Measurements from ENCODE around the gene LRRC32. TPM values are rescaled to one million over a fixed set of nuclear protein-coding genes. Genes with fewer than 3 reads are reported as not detected.
"Not testable (repeated sequence)": the region's sequence is repeated elsewhere in the genome, so short reads cannot be mapped to it uniquely, and the experiment has no call there.

Gene LRRC32
- total RNA-seq, 1 experiment from 2014 or later, result 0.05 TPM

DNA sequence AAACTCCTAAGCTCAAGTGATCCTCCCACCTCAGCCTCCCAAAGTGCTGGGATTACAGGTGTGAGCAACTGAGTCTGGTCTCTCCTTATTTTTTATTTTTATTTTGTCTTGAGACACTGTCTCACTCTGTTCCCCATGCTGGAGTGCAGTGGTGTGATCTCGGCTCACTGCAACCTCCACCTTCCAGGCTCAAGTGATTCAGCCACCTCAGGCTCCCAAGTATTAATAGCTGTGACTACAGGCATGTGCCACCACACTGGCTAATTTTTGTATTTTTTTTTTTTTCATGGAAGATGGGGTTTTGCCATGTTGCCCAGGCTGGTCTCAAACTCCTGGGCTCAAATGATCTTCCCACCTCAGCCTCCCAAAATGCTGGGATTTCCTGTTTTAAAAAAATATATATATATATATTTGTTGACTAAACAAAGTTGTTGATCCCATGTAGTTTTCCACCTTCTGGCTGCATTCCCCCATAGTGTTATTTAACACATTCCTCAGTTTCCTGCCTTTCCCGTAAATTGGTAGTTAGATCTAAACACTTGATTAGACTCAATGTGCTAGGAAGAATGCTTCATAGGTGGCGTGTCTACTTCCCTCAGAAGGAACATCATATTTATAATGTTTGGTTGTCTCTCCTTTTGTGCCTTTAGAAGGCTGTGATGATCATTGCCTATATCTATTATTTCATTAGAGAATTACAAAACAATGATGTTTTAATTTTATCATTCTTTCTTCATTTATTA lies 38.8 kb downstream of the LRRC32 start:
- DNase-seq (ENCODE audit: extremely low read depth, low read depth), result no peak

GRCh38 chr11:76630600-76631281 lies 39.8 kb downstream of the LRRC32 start:
- no peak for DNase-seq (ENCODE audit: extremely low read depth, low read depth)

DNA sequence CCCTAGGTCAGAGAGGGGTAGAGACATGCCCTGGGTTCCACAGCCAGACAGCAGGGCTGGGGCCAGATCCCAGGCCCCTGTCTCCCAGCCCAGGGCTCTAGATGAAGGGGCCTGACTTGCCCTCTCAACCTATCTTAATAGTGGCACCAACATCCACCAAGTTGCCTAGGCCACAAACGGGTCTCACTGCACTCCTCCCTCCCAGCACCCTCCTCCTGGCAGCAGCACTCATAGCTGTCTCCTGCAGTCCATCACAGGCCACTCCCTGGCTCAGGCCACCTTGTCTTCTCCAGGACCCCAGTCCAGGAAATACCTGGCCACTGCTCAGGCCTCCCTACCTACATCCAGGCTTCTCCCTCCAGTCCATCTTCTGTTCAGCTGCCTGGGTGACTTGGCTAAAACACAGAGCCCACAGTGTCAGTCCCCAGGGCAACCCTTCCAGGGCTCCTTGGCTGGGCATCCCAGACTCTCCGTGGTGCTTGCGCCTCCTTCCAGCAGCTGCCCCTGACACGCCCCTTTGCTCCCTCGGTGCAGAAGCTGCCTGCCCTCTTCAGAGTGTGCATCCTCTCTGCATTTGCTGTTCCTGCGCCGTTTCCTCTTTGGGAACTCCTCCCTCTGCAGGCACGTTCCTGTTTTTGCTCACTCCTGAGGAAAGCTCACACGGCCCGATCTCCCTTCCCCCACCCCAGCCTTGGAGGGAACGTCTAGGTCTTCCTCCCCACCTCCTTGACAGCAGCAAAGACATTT lies 40.5 kb downstream of the LRRC32 start:
- DNase-seq (ENCODE audit: extremely low read depth, low read depth), result no peak

DNA sequence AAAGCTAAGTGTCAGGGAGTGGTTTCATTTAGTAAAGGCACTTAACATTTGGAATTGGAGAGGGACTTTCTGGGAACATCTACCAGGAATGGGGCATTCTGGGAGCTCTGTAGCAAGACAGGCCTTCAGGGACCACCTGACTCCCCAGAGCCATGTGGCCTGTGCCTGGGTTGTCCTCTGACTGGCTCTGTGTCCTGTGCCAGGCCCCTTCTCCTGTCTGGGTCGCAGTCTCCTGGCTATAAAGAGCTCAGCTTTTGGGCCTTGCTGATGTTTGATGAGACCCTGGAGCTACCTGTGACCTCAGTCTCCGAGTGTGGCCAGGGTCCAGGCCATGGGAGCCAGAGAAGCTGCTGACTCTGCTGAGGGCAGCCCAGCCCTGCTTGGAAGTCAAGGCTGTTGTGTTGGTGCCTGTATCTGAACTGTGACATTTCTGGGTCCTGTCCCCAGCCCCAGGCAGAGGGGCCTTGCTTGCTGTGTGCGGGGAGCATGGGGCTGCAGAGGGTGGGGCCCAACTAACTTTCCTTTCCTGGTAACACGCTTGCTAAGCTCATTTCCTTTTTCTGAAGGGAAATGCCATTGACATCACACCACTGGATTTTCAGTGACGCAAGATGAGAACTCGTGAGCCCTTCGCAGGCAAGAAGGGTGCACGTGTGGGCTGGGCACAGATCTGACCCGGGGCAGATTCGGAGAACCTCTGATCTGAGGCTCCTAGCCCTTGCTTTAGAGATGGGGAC lies 41.3 kb downstream of the LRRC32 start:
- no peak for DNase-seq (ENCODE audit: extremely low read depth, low read depth)

- no peak for DNase-seq (ENCODE audit: extremely low read depth, low read depth)
These were observed 42.1 kb downstream of the LRRC32 start for GRCh38 chr11:76628408-76628947.

GRCh38 chr11:76627606-76628005 lies 42.9 kb downstream of the LRRC32 start:
- DNase-seq (ENCODE audit: extremely low read depth, low read depth), result no peak

GRCh38 chr11:76626921-76627401 lies 43.6 kb downstream of the LRRC32 start:
- no peak for DNase-seq (ENCODE audit: extremely low read depth, low read depth)

DNA sequence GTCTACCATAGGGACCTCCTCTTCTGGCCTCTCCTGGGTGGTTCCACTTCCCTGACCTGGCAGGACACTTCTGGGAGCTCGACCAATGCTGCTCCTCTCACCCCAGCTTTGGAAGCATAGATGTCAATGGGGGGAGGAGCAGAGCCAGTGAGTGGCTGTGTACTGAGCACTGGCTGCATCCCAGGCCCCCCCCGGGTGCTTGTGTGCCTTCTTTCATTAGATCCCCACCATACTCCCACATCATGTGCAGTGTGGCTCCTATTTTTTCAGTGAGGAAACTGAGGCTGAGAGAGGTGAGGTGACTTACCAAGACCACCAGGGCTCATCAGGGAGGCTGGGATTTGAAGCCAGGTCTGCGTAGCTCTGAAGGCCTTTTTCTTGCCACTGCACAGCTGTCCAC lies 44.3 kb downstream of the LRRC32 start:
- DNase-seq (ENCODE audit: extremely low read depth, low read depth), result no peak

GRCh38 chr11:76625472-76626186 lies 44.9 kb downstream of the LRRC32 start:
- DNase-seq (ENCODE audit: extremely low read depth, low read depth), result no peak

DNA sequence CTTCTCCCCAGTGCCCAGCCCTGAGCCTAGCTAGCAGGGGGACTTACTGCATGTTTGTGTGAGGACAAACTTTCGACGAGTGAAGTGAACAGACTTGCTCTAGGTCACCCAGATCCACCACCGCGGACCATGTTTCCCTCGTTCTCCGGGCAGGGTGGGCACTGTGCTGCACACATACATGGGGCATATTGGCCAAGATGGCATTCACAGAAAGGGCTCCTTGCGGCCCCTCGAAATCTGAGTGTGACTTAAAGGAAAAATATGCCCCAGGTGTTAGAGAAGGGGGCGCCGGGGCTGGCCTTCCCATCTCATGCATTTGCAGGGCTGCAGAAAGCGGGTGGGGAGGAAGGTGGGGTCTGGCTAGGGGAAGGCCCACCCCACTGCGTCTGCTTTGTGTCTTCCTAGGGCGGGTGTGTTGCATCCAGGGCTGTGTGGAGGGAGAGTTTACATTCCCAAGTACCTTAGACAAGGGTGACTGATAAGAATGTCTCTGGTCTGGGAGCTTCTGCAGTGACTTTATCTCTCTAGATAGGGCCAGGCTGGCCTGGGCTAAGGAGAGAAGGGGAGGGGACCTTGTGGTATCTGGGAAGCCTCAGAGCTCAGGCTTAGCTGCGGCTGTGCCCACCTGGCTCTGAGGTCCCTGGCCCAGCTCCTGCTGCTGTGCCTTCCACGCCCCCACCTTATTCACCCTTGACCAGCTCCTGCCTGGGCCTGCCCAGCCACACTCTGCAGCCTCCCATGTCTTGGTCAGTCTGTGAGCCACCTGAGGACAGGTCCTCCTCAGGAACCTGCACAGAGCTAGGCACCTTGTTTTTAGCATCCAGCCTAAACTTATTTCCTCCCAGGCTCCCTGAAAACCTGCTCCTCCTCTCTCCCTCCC lies 45.8 kb downstream of the LRRC32 start:
- no peak for DNase-seq (ENCODE audit: extremely low read depth, low read depth)

DNA sequence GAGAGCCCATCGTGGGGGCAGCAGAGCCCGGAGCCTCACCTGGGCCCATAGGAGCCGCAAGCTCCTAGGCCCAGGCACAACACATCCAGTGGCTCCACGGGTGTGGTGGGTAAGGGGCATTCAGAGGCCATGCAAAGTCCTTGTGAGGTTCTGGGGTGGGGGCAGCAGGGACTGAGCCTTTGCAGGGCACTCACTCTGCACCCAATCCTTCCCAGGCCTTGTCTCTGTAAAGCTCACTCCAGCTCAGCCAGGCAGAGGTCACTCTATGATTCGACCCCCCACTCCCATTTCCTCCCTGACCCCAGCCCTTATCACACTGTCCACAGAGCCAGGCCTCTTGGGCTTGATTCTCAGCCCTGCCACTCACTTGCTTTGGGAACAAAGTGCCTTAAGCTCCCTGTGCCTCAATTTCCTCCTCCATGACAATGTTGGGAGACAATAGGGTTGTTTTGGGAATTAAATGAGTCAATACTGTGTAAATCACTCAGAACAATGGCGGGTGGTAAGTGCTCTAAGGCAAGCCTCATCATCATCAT lies 46.6 kb downstream of the LRRC32 start:
- DNase-seq (ENCODE audit: extremely low read depth, low read depth), result no peak

DNA sequence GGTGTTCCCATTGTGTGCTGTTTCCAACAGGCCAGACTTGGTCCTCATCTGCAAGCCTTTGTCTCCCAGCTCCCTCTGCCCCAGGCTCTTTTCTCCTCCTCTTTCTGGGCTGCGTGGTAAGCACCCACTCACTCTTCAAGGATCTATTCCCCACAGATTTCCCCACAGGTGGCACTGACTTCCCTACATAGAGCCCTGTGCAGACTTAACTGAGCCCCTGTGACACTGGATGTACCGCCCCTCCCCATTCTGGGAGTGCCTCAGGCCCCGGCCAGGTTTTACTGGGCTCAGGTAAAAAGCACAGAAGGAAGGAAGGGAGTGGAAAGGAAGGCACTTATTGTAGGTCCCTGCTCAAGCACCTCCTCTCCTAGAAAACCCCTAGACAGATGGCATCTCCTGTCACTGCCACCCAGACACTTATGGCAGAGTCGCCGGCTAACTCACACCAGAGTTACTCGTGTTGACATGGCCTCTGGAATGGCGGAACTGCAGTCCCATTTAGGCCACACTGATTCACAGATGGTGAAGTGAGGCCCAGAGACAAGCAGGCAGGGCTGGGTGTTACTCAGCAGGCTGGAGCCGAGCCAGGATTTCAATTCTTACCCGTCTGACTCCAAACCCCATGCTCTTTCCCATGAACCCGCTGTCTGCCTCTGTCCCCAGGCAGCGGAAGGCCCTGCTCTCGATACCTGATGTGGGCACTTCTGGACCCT lies 47.2 kb downstream of the LRRC32 start:
- DNase-seq (ENCODE audit: extremely low read depth, low read depth), result no peak

GRCh38 chr11:76622493-76623094 lies 48.0 kb downstream of the LRRC32 start:
- no peak for DNase-seq (ENCODE audit: extremely low read depth, low read depth)

- no peak for DNase-seq (ENCODE audit: extremely low read depth, low read depth)
These were observed 48.7 kb downstream of the LRRC32 start for GRCh38 chr11:76621868-76622267.

DNA sequence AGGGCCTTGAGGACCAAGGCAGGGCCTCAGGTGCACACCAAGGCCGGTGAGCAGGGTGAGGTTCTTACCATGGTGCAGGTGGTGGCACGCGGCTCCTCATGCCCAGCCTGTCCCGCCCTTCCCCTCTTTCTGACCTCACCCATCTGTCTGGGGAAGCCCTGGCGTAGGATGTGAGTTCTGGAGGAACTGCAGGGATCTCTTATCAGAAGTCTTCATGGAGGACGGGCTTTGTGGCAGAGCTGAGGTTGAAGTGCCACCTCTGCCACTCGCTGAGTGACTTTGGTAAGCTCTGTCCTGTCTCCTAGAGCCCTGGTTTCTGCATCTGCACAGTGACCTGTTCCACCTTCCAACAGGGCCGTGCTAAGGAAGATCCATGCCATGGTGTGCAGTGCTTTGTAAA lies 49.1 kb downstream of the LRRC32 start:
- no peak for DNase-seq (ENCODE audit: extremely low read depth, low read depth)

GRCh38 chr11:76620489-76620888 lies 50.1 kb downstream of the LRRC32 start:
- DNase-seq (ENCODE audit: extremely low read depth, low read depth), result no peak

DNA sequence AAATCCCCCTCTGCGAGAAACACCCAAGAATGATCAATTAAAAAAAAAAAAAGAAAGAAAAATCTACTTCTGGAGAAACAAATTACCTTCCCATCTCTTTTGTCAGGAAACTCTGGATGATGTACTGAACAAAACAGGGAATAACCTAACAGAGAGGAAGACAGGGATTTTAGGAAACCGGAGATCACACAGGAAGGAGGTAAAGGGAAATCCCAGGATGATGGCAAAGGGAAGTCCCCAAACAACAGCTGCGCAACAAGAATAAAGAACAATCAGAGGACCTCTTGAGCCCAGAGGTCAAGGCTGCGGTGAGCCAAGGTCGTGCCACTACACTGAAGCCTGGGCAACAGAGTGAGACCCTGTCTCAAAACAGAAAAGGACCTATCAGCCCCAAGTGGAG lies 50.7 kb downstream of the LRRC32 start:
- DNase-seq (ENCODE audit: extremely low read depth, low read depth), result not testable (repeated sequence)
